Central memory CD4-positive, alpha-beta T cell (primary cell): ENCODE data around the gene UBR3.

ENCODE experiments used
- DNase-seq: peaks from one replicate; pipeline ENCODE4 v3.0.0; 2022

The UBR3 gene

DNA sequence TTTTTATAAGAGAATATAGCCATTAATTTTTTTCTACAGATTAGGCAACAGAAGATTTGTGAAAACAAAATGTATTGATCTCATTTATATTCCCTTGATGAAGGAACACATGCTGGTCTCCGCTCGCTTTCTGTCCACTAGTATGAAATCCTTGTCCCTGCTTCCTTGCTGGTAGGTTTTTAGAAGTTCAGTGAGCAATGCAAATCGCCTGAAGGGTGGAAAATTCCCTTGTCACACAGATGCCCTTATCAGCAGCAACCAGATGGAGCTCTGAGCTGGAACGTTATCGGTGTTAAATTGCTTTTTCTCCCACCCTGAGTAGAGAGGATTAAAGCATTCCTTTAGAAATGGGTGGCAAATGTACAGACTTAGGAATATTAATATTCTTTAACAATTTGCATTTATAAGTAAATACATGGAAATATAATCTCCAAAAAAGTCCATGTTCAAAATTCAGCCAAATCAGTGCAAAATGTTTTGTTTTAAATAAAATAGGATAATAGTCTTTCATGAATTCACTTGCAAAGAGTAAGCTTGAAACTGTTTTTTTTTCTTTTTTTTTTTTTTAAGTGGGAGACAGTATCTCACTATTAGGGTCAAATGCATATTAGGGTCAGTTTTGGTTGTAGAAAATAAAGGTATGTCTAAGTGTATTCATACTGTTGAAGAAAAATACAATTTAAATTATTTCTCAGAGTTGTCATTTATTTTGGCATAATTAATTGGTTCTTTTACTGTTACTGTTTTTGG, 186.7 kb downstream of the UBR3 start:
- DNase-seq = no peak

DNA sequence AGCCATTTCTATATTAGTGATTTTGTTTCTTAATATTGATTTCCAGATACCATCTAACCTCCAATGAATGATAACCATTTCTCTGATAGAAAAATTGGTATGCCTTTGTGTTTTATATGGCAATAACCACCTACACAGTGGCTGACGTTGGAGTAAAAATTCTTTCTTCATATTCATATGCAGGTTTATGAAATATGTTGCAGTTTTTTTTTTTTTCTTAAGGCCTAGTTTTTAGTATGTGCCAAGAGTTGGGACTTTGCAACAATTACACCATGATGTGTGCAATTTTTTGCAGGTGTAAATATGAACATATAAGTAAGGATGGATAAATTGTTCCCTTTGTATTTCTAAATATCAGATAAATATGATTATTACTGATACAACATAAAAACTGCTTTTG, 187.5 kb downstream of the UBR3 start:
- DNase-seq = no peak

DNA sequence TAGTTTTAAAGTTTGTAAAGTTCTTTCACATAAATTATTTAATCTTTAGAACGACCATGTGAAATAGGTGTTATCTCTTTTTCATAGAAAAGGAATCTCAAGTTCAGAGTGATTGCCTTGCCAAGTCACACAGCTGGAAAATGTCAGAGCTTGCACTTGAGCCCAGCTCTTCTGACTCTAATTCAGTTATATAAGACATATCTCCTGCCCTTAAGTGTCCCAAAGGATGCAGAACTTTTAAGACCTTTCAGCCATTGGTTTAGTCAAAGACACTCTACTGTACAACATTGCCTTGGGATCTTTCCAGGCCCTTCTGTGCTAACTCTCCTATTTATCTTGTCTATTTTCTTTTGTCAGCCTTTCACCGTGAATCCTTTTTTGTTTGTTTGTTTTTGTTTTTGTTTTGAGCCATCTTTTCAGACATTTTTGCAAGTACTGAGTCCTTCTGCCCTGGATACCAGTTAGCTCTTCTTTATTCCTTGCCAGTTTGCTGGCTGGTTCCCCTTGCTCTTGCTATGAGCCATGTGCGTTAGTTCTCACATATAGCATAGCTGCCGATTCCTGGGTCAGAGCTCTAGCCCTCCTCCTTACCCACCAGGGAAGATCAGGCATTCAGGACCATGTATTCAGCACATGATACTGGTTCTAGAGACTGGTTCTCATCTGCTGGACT, 190.7 kb downstream of the UBR3 start:
- DNase-seq = no peak

GRCh38 chr2:170019060-170019805, 192.0 kb downstream of the UBR3 start:
- no peak for DNase-seq

DNA sequence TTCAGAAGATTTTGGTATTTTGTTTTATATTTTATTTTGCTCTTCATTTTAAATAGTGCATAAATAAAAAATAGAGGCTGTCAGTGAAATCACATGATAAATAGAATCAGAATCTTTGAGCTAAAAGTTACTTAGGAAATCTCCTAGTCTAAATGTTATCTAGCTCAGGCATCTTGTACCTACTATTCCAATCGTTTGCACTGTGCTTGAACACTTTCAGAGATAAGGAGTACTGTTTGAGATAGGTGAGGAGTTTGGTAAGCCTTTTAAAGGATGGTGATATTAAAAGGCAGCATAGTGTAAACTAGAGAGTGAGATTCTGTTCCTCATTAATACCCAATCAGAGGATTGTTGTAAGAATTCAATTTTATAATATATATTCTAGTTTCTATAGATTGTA, 193.5 kb downstream of the UBR3 start:
- DNase-seq = no peak

DNA sequence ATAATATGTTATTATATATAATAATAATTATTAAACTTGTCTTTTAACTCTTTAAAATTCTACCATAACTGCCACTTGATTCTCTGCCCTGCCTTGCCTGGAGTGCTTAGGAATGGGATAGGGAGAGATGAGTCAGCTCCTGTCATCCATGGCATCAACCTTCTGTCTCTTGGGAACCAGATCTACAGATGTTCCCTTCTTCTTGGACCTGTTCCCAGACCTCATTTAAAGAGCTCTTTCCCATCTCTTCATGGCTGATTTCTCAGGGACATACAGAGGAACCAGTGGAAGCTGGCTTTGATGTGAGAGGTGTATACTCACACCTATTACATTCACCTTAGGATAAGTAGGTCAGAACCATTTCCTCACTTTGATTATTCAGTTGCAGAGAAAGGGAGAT, 195.4 kb downstream of the UBR3 start:
- no peak for DNase-seq

- DNase-seq = no peak
Observed at GRCh38 chr2:170024721-170025120, 197.5 kb downstream of the UBR3 start.

- no peak for DNase-seq
Observed at GRCh38 chr2:170025223-170025622, 198.0 kb downstream of the UBR3 start.

GRCh38 chr2:170026361-170026760, 199.1 kb downstream of the UBR3 start:
- DNase-seq = no peak

DNA sequence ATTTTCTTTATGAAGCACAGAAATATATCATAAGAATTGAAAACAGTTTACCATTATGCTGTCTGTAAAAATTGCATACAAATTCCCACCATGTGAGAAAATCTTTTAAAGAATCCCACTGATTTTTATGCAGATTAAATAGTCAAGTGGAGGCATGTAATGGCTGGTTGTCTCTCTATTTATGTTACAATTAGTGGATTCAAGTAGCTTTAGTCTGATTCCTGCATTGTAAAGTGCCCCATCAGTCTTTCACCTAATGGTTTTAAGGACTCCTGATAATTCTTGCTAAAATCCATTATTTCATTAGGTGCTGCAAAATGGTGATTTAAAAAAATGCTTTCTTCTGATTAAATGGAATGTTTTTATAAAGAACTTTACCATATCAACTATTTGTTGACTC, 202.3 kb downstream of the UBR3 start:
- no peak for DNase-seq

DNA sequence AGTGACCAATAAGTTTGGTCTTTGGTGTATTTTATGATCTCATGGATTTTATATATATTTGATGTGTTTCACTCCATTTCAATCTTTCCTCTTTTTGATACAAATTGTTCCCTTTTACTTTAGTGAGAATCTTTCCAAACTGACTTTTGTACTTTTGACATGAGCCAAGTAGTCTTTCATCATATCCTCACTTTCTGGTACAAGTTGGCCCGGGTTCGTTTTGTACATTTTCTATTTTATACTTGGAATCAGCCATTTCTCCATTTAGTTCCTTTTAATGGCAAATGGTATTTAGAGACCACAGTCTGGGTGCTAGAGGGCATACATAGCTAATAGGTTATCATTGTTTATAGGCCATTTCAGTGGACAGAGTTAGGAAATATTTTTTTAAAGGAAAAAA, 202.8 kb downstream of the UBR3 start:
- no peak for DNase-seq

DNA sequence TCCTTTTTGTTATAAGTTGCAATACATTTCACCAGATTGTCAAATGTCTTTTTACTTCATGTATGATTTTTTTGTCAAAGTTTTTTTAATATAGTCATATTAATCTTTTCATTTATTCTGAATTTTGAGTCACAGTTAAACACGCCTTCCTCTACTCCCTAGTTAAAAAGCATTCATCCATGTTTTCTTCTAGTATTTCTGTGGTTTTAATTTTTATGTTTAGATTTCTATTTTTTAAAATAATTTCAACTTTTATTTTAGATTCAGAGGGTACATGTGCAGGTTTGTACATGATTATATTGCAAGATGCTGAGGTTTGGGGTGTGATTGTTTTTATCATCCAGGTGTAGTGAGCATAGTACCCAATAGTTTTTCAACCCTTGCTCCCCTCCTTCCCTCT, 204.0 kb downstream of the UBR3 start:
- DNase-seq = no peak

- no peak for DNase-seq
Observed at GRCh38 chr2:170034596-170034995, 207.3 kb downstream of the UBR3 start.

DNA sequence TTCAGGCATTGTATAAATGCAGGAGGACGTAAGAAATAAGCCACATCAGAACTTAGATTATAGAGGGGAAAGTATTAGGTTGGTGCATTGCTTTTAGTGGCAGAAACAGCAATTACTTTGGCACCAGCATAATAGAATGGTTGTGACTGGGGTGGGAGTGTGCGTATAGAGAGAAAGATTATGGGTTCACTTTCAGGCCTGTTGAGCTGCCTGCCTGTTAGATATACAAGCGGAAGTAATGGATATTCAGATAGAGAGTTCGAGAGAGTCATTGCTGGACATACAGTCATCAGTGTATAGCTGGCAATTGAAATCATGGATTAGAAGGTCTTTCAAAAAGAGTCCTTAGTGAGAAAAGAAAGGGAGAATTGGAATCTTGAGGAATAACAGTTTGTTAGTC, 211.5 kb downstream of the UBR3 start:
- DNase-seq = no peak

DNA sequence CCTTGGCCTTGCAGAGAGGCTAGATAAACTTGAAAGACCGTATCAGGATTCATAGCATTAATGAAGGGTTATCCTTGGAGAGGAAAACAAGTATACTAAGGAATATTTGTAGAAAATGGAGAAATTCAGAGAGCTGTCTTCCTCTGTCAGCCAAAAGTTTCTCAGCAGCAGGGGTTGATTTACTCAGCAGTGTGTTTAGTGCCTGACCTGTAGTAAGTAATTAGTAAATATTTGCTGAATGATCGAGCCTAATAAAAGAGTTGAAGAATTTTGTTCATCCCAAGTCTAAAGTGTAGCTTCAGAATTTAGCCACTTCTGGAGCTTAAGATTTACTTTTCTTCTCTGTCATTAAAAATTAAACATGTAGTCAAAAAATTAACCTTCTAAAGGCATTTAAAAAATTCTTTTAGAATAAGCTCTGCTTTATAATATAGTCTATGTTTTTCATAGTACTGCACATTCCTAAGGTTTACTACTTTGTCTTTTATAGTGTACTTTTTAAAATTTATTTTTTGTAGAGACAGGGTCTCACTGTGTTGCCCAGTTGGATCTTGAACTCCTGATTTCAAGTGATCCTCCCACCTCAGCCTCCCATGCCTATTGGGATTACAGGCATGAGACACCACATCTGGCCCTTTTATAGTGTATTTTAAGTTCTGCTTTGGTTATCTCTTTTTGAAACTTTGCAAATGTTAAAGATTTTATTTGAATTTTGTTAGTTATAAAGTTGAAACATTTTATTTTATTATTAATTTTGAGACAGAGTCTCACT, 212.3 kb downstream of the UBR3 start:
- no peak for DNase-seq

DNA sequence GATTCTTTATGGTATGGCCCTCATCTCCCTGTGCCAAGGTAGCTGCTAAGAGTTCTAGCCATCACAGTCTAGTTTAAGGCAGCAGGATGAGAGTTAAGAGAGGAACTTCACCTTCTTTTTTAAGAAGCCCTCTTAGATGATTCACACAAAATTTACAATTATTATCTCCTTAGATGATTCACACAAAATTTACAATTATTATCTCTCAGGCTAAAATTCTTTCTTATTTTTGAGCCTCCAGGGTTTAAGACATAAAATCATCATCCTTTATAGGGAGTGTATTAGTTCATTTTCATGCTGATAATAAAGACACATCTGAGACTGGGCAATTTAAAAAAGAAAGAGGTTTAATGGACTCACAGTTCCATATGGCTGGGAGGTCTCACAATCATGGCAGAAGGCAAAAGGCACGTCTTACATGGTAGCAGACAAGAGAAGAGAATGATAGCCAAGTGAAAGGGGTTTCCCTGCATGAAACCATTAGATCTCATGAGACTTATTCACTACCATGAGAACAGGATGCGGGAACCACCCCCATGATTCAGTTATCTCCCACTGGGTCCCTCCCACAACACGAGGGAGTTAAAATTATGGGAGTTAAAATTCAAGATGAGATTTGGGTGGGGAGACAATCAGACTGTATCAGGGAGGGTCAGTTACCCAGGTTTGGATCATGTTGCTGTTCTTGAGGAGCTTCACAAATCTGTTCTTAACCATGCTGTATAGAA, 217.7 kb downstream of the UBR3 start:
- DNase-seq = no peak

DNA sequence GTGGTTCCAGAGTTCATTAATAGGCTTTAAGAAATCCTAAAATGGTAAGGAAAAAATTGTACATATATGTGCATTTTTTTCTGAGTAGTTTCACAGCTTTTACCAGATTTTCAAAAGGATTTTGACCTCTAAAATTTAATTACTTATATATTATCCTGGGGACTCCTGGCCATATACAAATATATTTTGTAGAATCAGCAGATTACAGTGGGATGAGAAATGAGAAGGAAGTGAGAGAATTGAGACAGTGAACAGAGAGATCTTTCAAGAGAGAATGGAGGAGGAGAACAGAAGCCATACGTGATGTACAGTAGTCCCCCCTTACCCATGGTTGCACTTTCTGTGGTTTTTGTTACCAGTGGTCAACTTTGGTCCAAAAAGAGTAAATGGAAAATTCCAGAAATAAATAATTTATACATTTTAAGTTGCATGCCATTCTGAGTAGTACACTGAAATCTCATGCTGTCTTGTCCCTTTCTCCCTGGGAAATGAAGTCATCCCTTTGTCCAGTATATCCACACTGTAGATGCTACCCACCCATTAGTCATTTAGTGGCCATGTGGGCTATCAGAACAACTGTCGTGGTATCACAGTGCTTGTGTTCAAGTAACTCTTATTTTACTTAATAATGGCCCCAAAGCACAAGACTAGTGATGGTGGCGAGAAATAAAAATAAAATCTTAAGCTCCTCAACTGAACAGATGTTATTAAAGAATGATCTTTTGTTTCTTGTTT, 220.2 kb downstream of the UBR3 start:
- DNase-seq = no peak

- no peak for DNase-seq
Observed at GRCh38 chr2:170052151-170052550, 224.9 kb downstream of the UBR3 start.

GRCh38 chr2:170054997-170055396, 227.7 kb downstream of the UBR3 start:
- no peak for DNase-seq

- DNase-seq = no peak
Observed at GRCh38 chr2:170056900-170057299, 229.6 kb downstream of the UBR3 start.

DNA sequence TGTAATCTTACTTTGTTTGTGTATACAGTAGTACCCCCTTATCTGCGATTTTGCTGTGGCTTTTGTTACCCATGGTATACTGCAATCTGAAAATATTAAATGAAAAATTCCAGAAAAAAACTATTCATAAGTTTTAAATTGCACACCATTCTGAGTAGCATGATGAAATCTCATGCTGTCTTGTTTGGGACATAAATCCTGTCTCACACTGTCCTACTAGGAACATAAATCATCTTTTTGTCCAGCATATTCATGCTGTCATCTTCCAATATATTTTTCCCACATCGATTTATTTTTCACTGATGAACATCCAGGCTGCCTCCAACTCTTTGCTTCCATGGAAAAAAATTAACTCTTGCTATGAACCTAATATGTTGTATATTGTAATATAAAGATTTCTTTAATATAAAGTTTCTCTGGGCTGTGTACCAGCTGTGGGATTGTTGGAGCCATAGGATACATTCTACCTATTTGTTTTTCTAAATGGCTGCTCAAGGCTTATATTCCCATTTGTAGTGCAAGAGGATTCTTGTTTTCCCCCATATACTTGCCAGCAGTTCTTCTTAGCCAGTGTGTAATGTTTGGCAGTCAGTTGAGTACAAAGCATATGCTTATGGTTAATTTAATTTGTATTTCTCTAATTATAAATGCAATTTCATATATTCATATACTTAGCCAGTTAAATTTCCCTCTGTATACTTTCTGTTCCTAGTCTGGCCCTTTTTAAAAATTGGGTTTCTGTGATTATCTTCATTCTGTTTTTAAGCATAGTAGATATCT, 236.4 kb downstream of the UBR3 start:
- DNase-seq = no peak
